ENCODE measurements around the gene TLE5. TPM values are rescaled to one million over a fixed set of nuclear protein-coding genes. Genes with fewer than 3 reads are reported as not detected.
"Not testable (repeated sequence)": the region's sequence is repeated elsewhere in the genome, so short reads cannot be mapped to it uniquely, and the experiment has no call there.

Gene TLE5
- total RNA-seq, 2 experiments from 2014 or later: 837 to 960 TPM

DNA sequence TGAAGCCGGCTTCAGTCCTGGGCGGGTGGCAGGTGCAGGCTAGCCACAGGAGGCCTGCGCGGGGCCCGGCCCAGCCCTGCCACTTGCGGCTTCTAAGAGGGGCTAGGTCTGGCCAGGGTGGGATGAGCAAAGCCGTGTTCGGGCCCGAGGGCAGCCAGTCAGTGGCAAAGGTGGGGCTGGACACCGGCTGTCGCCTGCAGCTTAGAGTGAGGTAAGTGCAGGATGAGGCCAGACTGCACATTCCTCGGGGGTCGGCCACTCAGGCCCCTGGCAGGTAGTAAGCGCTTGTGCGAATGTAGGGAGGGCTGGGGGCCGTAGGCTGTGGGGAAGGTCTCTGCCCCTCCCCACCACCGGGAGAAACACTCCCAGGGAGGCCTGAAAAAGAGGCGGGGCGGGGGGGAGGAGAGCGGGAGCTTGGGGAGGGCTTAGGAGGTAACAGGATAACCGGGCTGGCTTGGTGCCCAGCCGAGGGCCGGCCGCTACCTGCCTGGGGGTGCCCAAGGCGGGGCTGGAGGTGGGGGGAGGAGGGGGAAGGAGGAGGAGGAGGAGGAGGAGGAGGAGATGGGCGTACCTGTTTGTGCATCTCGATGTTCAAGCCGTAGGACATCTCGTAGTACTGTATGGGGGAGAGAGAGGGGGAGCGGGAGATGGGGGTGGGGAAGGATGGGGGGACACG, 6.4 kb downstream of the TLE5 start:
- peaks cover 45% of the 10 kb centered on the region for H3K4me1 Mint-ChIP-seq
- H3K27me3 Mint-ChIP-seq: no peaks in the 10 kb centered on the region
- H3K27ac Mint-ChIP-seq: no peak overlapping the region
- DNase-seq: no peak
- ChIA-PET CTCF (no interaction called here), POLR2A (interaction anchor here (0.5 kb wide), 1 partner anchor 15 kb away, joined by 4 read pairs; no protein-coding TSS in a partner anchor)
- no peak overlapping the region for H3K4me3 Mint-ChIP-seq
- peaks cover 55% of the 10 kb centered on the region for H3K36me3 Mint-ChIP-seq (ENCODE audit: low read depth)
- no peaks in the 10 kb centered on the region for H3K9me3 Mint-ChIP-seq

DNA sequence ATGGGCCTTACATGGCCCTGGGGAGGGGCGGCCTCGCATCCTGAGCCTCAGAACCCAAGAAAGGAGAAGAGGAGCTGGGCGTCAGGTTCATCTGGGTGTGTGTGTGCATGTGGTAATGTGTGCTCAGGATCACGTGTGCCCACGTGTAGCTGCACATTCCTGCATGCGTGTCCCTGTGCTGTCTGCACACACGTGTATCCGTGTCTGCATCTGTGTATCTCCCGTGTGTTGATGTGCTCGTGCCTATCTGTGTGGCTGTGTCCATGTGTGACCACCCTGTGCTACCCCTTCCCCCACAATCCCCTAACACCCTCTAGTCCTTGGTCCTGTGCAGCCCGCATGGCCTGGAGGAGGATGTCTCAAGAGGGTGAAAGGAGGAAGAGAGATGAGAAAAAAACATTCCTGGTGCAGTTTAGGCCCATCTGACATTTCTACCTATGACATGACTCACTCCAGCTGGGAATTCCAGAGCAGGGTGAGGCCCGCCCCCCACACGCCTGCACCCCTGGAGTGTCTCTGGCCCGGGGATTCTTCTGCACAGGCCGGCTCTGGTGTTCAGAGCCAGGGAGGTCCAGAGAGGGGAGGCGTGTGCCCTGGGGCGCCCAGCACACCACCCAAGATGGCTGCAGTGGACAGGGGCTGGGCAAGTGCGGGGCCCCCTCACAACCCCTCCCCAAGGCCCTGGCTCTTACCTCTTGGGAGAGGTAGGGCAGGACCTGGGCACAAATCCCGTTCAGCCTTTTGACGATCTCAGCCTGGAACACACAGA, 7.1 kb downstream of the TLE5 start:
- POLR2A ChIA-PET: no interaction called here
- no peak for DNase-seq
- peaks cover 41% of the 10 kb centered on the region for H3K4me1 Mint-ChIP-seq
- peaks cover 48% of the 10 kb centered on the region for H3K36me3 Mint-ChIP-seq (ENCODE audit: low read depth)
- H3K4me3 Mint-ChIP-seq: no peak overlapping the region
- no peaks in the 10 kb centered on the region for H3K9me3 Mint-ChIP-seq
- CTCF ChIA-PET: interaction anchor here (1.1 kb wide), 1 partner anchor 104 kb away, joined by 4 read pairs; no protein-coding TSS in a partner anchor
- no peaks in the 10 kb centered on the region for H3K27me3 Mint-ChIP-seq
- H3K27ac Mint-ChIP-seq: no peak overlapping the region

DNA sequence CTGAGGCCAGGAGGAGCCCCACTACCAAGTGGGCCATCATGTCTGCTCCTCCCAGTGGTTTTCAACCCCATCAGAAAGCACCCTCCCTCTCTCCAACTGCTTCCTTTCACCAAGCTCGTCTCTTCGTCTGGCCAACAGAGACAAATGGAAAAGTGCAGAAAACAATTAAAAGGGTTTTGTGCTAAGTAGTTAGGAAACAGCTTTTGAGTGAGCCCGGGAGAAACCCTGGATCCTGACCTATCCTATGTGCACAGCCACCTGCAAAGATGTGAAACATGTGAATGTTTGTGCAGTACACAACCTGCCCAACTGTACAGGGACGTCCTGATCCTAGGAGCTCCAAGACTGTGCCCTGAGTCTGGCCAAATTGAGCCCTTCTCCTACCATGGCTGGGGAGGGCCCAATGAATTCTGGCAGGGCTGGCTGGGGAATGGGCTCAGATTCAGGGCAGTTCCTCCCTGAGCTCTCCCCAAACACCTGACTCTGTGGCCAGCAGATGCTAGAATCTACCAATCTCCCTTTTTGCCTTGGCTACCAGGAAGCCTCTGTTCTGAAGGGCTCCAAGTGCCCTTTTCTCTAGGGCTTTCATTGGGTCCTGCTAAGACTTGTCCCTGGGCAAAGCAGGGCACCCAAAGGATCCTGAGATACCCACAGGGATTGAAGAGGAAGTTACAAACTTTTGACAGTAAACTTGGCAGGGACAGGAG, 7.9 kb downstream of the TLE5 start:
- peaks cover 41% of the 10 kb centered on the region for H3K36me3 Mint-ChIP-seq (ENCODE audit: low read depth)
- no peak for DNase-seq
- H3K27ac Mint-ChIP-seq: peak overlapping the region; percentile 27
- H3K9me3 Mint-ChIP-seq: no peaks in the 10 kb centered on the region
- H3K4me3 Mint-ChIP-seq: no peak overlapping the region
- H3K27me3 Mint-ChIP-seq: no peaks in the 10 kb centered on the region
- ChIA-PET CTCF (interaction anchor here (0.6 to 2.5 kb wide), 4 partner anchors 17 to 104 kb away, joined by 3 to 13 read pairs (median 6); no protein-coding TSS in a partner anchor), POLR2A (no interaction called here)
- peaks cover 34% of the 10 kb centered on the region for H3K4me1 Mint-ChIP-seq

DNA sequence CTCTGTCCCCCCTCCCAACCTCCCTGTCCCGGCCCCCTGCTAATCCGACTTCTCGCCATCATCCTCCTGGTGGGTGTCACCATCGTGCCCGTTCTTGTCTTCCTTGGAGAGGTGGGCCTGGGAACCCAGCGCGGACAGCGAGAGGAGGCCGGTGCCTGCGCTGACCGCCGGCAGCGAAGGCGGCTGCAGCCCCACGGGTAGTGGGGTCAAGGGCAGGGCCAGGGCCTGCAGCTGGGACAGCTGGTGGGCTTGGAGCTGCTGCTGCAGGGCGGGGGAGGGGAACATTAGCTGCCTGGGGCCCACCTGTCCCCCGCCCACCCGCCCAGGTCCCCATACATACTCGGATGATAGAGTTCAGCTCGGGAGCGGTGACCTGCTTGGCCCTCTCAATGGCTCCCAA, 8.5 kb downstream of the TLE5 start:
- peaks cover 36% of the 10 kb centered on the region for H3K4me1 Mint-ChIP-seq
- DNase-seq: no peak
- H3K4me3 Mint-ChIP-seq: no peak overlapping the region
- H3K36me3 Mint-ChIP-seq (ENCODE audit: low read depth): peaks cover 38% of the 10 kb centered on the region
- no peak overlapping the region for H3K27ac Mint-ChIP-seq
- no peaks in the 10 kb centered on the region for H3K9me3 Mint-ChIP-seq
- peaks cover 2% of the 10 kb centered on the region for H3K27me3 Mint-ChIP-seq
- POLR2A ChIA-PET: no interaction called here
- CTCF ChIA-PET: interaction anchor here (0.6 to 2.5 kb wide), 6 partner anchors 17 to 103 kb away, joined by 3 to 13 read pairs (median 5); no protein-coding TSS in a partner anchor

DNA sequence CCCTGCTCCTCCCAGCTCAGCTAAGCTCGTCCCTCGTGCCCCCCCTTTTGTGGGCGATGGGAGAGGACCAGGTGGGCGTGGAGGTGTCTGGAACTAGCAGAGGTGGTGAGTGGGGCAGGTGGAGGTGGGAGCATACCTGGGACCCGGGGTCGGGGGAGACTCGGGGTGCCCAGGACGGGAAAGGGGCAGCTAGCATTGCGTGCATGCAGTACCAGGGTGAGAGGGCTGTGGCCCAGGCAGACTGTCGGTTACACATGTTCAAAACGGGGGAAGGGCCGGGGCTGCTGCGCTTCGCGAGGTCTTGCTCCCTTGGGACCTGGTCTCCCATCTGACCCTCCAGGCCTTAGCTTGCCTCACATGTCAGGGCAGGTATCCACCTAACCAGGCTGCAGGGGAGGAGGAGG, 9.1 kb downstream of the TLE5 start:
- H3K9me3 Mint-ChIP-seq: no peaks in the 10 kb centered on the region
- H3K27me3 Mint-ChIP-seq: peaks cover 2% of the 10 kb centered on the region
- DNase-seq: no peak
- ChIA-PET POLR2A (interaction anchor here (0.6 kb wide), 1 partner anchor 17 kb away, joined by 3 read pairs; no protein-coding TSS in a partner anchor), CTCF (interaction anchor here (0.6 to 2.5 kb wide), 6 partner anchors 14 to 548 kb away, joined by 3 to 13 read pairs (median 5); no protein-coding TSS in a partner anchor)
- no peak overlapping the region for H3K4me3 Mint-ChIP-seq
- H3K4me1 Mint-ChIP-seq: peaks cover 31% of the 10 kb centered on the region
- peaks cover 32% of the 10 kb centered on the region for H3K36me3 Mint-ChIP-seq (ENCODE audit: low read depth)
- H3K27ac Mint-ChIP-seq: no peak overlapping the region

DNA sequence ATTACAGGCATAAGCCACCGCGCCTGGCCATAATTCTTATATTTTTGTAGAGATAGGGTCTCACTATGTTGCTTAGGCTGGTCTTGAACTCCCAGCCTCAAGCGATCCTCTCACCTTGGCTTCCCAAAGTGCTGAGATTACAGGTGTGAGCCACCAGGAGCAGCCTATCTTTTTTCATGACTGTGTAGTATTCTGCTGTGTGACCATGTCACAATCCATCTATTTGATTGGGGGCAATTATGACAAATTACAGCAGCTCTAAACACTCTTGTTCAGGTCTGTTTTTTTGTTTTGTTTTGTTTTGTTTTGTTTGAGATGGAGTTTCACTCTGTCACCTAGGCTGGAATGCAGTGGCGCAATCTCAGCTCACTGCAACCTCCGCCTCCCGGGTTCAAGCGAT, 12.3 kb downstream of the TLE5 start:
- CTCF ChIA-PET: interaction anchor here (1.4 kb wide), 1 partner anchor 13 kb away, joined by 4 read pairs; no protein-coding TSS in a partner anchor

DNA sequence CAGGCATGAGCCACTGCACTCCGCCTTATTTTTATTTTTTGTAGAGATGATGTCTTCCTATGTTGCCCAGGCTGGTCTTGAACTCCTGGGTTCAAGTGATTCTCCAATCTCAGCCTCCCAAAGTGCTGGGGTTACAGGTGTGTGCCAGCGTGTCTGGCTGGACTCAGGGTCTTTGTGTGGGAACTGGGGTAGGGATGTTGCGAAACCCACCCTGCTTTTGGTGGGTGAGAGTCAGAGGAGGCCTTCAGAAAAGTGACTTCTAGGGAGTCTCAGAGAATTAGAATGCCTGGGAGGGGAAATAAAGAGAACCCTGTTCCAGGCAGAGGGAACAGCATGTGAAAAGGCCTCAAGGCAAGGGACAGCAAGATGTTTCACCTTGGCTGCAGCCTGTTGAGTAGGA, 13.2 kb downstream of the TLE5 start:
- CTCF ChIA-PET: interaction anchor here (0.8 kb wide), 1 partner anchor 13 kb away, joined by 3 read pairs; no protein-coding TSS in a partner anchor
- DNase-seq: no peak
- no peak overlapping the region for H3K27ac Mint-ChIP-seq
- peaks cover 5% of the 10 kb centered on the region for H3K36me3 Mint-ChIP-seq (ENCODE audit: low read depth)
- H3K9me3 Mint-ChIP-seq: no peaks in the 10 kb centered on the region
- POLR2A ChIA-PET: no interaction called here
- H3K4me3 Mint-ChIP-seq: no peak overlapping the region
- H3K4me1 Mint-ChIP-seq: peaks cover 11% of the 10 kb centered on the region
- peaks cover 9% of the 10 kb centered on the region for H3K27me3 Mint-ChIP-seq

More for the DNA sequence above, 12.3 kb downstream of the TLE5 start:
- H3K4me1 Mint-ChIP-seq: peaks cover 20% of the 10 kb centered on the region
- peaks cover 14% of the 10 kb centered on the region for H3K36me3 Mint-ChIP-seq (ENCODE audit: low read depth)
- H3K4me3 Mint-ChIP-seq, DNase-seq, H3K27me3 Mint-ChIP-seq, H3K9me3 Mint-ChIP-seq, POLR2A ChIA-PET: not testable (repeated sequence)
- peak overlapping the region; percentile 13 for H3K27ac Mint-ChIP-seq

DNA sequence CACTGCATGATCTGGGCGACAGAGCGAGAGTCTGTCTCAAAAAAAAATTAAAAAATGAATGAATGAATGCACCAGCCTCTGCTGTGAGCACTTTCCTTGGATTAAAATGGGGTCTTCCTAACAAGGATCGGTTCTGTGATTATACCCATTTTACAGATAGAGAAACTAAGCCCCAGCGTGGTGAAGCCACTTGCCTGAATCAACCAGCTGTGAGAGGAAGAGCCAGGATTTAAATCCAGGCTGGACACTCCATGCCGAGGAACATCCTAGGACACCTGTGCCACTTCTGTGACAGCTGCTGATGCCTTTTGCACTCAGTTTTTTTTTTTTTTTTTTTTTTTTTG, 14.1 kb downstream of the TLE5 start:
- peaks cover 9% of the 10 kb centered on the region for H3K4me1 Mint-ChIP-seq
- ChIA-PET CTCF (interaction anchor here (0.8 kb wide), 1 partner anchor 12 kb away, joined by 3 read pairs; no protein-coding TSS in a partner anchor), POLR2A (no interaction called here)
- H3K27me3 Mint-ChIP-seq: peaks cover 9% of the 10 kb centered on the region
- no peaks in the 10 kb centered on the region for H3K9me3 Mint-ChIP-seq
- DNase-seq: no peak
- H3K4me3 Mint-ChIP-seq: peak overlapping the region; percentile 67
- peaks cover 4% of the 10 kb centered on the region for H3K36me3 Mint-ChIP-seq (ENCODE audit: low read depth)
- H3K27ac Mint-ChIP-seq: peak overlapping the region; percentile 82

DNA sequence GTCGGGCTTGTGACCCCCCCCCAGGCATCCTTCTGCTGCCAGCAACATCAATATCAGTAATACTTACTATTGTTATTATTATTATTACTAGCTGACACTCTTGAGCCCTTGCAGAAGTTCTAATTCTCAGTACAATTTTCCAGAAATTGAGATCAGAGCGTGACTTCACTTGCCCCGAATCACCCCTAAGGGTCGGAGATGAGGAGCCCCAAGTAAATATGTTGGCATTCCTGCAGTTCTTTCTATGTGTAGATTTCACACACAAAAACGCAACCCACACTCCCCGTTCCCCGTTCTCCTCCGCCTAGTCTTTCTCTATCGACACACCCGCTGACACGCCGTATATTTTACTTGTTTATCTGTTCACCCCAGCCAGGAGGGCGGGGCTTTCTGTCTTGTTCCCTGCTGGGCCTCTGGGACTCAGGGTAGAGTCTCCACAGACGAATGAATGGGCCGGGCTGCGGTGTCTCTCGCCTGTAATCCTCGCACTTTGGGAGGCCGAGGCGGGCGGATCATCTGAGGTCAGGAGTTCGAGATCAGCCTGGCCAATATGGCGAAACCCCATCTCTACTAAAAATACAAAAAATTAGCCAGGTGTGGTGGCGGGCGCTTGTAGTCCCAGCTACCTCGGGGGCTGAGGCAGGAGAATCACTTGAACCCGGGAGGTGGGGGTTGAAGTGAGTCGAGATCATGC, 14.7 kb downstream of the TLE5 start:
- Mint-ChIP-seq H3K4me3 (peak overlapping the region; percentile 67), H3K27ac (peak overlapping the region; percentile 82), H3K4me1 (peaks cover 10% of the 10 kb centered on the region), H3K27me3 (peaks cover 9% of the 10 kb centered on the region), H3K9me3 (no peaks in the 10 kb centered on the region), H3K36me3 (ENCODE audit: low read depth) (peaks cover 2% of the 10 kb centered on the region)
- POLR2A ChIA-PET: no interaction called here
- peak; percentile 79 for DNase-seq
- CTCF ChIA-PET: no interaction called here

DNA sequence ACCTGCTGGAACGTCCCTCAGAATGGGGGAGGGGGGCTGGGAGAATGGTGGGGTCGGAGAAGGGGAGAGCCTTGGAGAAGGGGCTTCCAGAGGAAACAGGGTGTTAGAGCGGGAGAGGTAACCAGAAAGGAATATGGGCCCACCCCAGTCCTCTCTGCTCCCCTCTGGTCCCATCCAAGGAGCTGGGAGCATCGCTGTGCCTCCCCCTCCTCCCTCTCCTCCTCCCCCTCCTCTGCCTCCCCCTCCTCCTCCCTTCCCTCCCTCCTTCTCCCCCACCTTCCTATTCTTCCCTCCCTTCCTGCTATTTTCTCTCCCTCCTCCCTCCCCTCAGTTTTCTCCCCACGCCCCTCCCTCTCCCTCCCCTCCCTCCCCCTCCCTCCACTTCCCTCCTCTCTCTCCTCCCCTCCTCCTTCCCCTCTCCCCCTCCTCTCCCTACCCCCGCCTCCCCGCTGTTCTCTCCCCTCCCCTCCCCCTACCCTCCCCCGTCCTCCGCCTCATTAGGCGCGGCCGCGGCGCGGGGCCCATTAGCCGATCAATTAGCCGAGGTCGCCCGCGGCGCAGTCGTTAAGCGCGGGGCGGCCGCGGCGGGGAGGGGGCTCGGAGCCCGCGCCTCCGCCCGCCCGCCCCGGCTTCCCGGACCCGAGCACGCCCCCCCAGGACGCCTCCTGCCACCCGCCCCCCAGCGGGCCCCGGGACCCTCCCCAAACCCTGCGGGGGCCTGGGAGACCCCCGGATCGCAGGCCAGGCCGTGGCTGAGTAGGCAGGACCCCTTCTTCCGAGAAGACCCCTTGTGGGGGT, 15.4 kb downstream of the TLE5 start:
- Mint-ChIP-seq H3K4me3 (no peak overlapping the region), H3K36me3 (ENCODE audit: low read depth) (no peaks in the 10 kb centered on the region), H3K27ac (no peak overlapping the region), H3K9me3 (no peaks in the 10 kb centered on the region), H3K4me1 (peaks cover 13% of the 10 kb centered on the region), H3K27me3 (peaks cover 10% of the 10 kb centered on the region)
- no peak for DNase-seq
- ChIA-PET POLR2A (no interaction called here), CTCF (no interaction called here)

DNA sequence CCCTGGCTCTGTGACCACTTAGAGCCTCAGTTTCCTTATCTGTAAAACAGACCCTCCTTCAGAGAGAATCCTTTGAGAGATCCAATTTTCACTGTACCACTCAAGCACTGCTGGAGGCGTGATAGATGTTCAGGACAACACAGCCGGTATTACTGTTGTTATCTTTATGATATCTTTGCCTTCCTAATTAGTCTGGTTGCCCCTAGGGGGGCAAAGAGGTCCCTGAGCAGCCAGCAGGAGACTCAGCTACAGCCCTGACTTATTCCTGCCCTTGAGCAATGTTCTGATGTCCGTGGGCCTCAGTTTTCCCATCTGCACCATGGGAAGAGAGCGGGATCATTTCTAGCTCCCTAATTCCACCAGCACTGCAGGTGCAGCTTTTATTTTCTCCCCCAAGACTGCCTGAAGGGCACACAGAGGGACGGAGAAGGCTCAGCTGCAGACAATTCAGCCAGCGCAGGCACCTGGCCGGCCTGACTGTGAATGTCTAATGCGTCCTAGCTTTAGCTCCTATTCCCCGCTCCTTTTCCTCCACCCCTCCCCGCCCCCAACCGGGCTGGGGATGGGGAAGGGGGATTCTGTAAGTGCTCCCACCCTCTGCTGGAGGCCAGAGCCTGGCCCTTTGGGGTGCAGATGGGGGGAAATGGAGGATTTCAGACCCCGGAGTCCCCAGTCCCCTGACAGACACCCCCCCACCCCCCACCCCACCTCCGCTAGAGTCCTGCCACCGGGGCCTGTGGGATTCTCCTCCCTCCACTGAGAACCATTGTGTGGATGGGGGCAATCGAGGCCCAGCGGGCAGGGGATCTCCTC, 16.2 kb downstream of the TLE5 start:
- Mint-ChIP-seq H3K9me3 (no peaks in the 10 kb centered on the region), H3K4me3 (no peak overlapping the region), H3K27me3 (peaks cover 10% of the 10 kb centered on the region), H3K27ac (no peak overlapping the region), H3K36me3 (ENCODE audit: low read depth) (no peaks in the 10 kb centered on the region), H3K4me1 (peaks cover 13% of the 10 kb centered on the region)
- ChIA-PET CTCF (no interaction called here), POLR2A (no interaction called here)
- no peak for DNase-seq
